ENCODE measurements around the gene MAGEB3. TPM values are rescaled to one million over a fixed set of nuclear protein-coding genes. Genes with fewer than 3 reads are reported as not detected.

Gene MAGEB3
- total RNA-seq, 4 donors from 2014 or later: not detected

GRCh38 chrX:30278365-30278764, 47.9 kb downstream of the MAGEB3 start:
- no peak for DNase-seq (ENCODE audit: low spot score in 2 of 2)
- no peak for TF ChIP-seq POLR2A (IDR thresholded peaks at IDR 0.05)
- no peak for TF ChIP-seq CTCF (IDR thresholded peaks at IDR 0.05)
- intact Hi-C loops (cut with DNase I; ENCODE audit: low total_unique reads): no loop called here
- 0 to 44% methylated on average over 1 of the region's 1 CpG for WGBS, 2 donors
- H3K4me3 ChIP-seq (ENCODE audit: low read depth, poor library complexity, severe bottlenecking): no peak overlapping the region

- 67 to 96% methylated on average over 1 of the region's 1 CpG for WGBS, 2 donors
- intact Hi-C loops (cut with DNase I; ENCODE audit: low total_unique reads): no loop called here
- no peak for TF ChIP-seq POLR2A (IDR thresholded peaks at IDR 0.05)
- TF ChIP-seq CTCF (IDR thresholded peaks at IDR 0.05): no peak
- DNase-seq (ENCODE audit: low spot score in 2 of 2): no peak
- H3K4me3 ChIP-seq (ENCODE audit: low read depth, poor library complexity, severe bottlenecking): no peak overlapping the region
Observed at GRCh38 chrX:30280428-30280827, 50.0 kb downstream of the MAGEB3 start.

- DNase-seq (ENCODE audit: low spot score in 2 of 2): no peak
- no peak for TF ChIP-seq POLR2A (IDR thresholded peaks at IDR 0.05)
- TF ChIP-seq CTCF (IDR thresholded peaks at IDR 0.05): no peak
- no peak overlapping the region for H3K4me3 ChIP-seq (ENCODE audit: low read depth, poor library complexity, severe bottlenecking)
- intact Hi-C loops (cut with DNase I; ENCODE audit: low total_unique reads): no loop called here
Observed at GRCh38 chrX:30282527-30282926, 52.1 kb downstream of the MAGEB3 start.

GRCh38 chrX:30283456-30284200, 53.2 kb downstream of the MAGEB3 start:
- 55 to 61% methylated on average over 3 of the region's 3 CpGs for WGBS, 2 donors
- DNase-seq (ENCODE audit: low spot score in 2 of 2): no peak
- no peak overlapping the region for H3K4me3 ChIP-seq (ENCODE audit: low read depth, poor library complexity, severe bottlenecking)
- intact Hi-C loops (cut with DNase I; ENCODE audit: low total_unique reads): no loop called here
- no peak for TF ChIP-seq CTCF (IDR thresholded peaks at IDR 0.05)
- TF ChIP-seq POLR2A (IDR thresholded peaks at IDR 0.05): no peak

Other genes with a start within 250 kb of the MAGEB3 start
- gene MAGEB2, start 15.1 kb upstream of the MAGEB3 start, total RNA-seq: not detected
- gene MAGEB4, start 11.3 kb downstream of the MAGEB3 start, total RNA-seq: not detected
- gene MAGEB1, start 16.5 kb downstream of the MAGEB3 start, total RNA-seq: not detected
- not detected for gene NR0B1, start 78.7 kb downstream of the MAGEB3 start, total RNA-seq